Measurements from ENCODE around the gene NWD2. TPM values are rescaled to one million over a fixed set of nuclear protein-coding genes. Genes with fewer than 3 reads are reported as not detected.

Gene NWD2
- total and polyA plus RNA-seq, 2 donors from 2014 or later: not detected

DNA sequence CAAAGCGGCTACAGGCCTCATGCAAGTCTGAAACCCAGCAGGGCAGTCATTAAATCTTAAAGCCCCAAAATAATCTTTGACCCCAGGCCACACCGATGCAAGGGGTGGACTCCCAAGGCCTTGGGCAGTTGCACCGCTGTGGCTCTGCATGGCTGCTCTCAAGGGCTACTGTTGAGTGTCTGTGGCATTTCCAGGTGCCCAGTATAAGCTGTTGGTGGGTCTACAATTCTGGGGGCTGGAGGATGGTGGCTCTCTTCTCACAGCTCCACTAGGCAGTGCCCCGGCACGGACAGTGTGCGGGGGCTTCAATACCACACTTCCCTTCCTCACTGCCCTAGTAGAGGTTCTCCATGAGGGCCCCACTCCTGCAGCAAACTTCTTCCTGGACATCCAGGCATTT, 60.1 kb downstream of the NWD2 start:
- Histone ChIP-seq H3K9me3 (ENCODE audit: control insufficient read depth in 2 of 3, insufficient read depth in 1 of 3, low read length in 3 of 3) (peaks cover 0 to 4% (median 0%) of the 10 kb centered on the region in 3 donors), H3K36me3 (ENCODE audit: control insufficient read depth in 2 of 3, insufficient read depth in 3 of 3, low read length in 3 of 3) (no peaks in the 10 kb centered on the region), H3K4me1 (ENCODE audit: control insufficient read depth in 2 of 3, insufficient read depth in 2 of 3, low read depth in 1 of 3, low read length in 3 of 3) (no peaks in the 10 kb centered on the region), H3K9ac (ENCODE audit: low read length in 3 of 3) (no peak overlapping the region), H3K27me3 (ENCODE audit: control insufficient read depth, insufficient read depth, low read length) (no peaks in the 10 kb centered on the region), H3K27ac (ENCODE audit: low read depth in 2 of 2, low read length in 2 of 2) (no peak overlapping the region), H3K4me3 (ENCODE audit: low read length in 3 of 3) (no peak overlapping the region)
- intact Hi-C loops (cut with DNase I): no loop called here
- TF ChIP-seq, protein P1, sequence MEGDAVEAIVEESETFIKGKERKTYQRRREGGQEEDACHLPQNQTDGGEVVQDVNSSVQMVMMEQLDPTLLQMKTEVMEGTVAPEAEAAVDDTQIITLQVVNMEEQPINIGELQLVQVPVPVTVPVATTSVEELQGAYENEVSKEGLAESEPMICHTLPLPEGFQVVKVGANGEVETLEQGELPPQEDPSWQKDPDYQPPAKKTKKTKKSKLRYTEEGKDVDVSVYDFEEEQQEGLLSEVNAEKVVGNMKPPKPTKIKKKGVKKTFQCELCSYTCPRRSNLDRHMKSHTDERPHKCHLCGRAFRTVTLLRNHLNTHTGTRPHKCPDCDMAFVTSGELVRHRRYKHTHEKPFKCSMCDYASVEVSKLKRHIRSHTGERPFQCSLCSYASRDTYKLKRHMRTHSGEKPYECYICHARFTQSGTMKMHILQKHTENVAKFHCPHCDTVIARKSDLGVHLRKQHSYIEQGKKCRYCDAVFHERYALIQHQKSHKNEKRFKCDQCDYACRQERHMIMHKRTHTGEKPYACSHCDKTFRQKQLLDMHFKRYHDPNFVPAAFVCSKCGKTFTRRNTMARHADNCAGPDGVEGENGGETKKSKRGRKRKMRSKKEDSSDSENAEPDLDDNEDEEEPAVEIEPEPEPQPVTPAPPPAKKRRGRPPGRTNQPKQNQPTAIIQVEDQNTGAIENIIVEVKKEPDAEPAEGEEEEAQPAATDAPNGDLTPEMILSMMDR (IDR thresholded peaks at IDR 0.05; ENCODE audit: borderline replicate concordance, extremely low read depth, insufficient read depth): no peak
- FAIRE-seq (no peak), DNase-seq (peak in 1 of 5 donors; percentile 53)

DNA sequence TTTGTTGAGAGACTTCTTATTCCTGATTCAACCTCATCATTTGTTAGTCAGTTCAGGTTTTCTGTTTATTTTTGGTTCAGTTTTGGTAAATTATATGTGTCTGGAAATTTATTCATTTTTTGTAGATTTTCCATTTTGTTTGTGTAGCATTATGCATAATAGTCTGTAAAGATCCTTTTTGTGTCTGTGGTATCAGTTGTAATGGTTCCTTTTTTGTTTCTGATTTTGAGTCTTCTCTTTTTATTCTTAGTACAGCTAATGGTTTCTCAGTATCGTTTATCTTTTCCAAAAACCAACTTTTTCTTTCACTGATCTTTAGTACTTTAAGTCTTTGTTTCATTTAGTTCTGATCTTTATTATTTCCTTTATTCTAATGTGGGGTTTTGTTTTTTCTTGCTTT, 61.4 kb downstream of the NWD2 start:
- Histone ChIP-seq H3K4me1 (ENCODE audit: control insufficient read depth in 2 of 3, insufficient read depth in 2 of 3, low read depth in 1 of 3, low read length in 3 of 3) (no peaks in the 10 kb centered on the region), H3K9ac (ENCODE audit: low read length in 3 of 3) (no peak overlapping the region), H3K9me3 (ENCODE audit: control insufficient read depth in 2 of 3, insufficient read depth in 1 of 3, low read length in 3 of 3) (peaks cover 0 to 4% (median 0%) of the 10 kb centered on the region in 3 donors), H3K27me3 (ENCODE audit: control insufficient read depth, insufficient read depth, low read length) (no peaks in the 10 kb centered on the region), H3K36me3 (ENCODE audit: control insufficient read depth in 2 of 3, insufficient read depth in 3 of 3, low read length in 3 of 3) (no peaks in the 10 kb centered on the region), H3K4me3 (ENCODE audit: low read length in 3 of 3) (no peak overlapping the region), H3K27ac (ENCODE audit: low read depth in 2 of 2, low read length in 2 of 2) (no peak overlapping the region)
- FAIRE-seq (peak; percentile 33), DNase-seq (no peak)
- intact Hi-C loops (cut with DNase I): no loop called here
- TF ChIP-seq, protein P1 (IDR thresholded peaks at IDR 0.05; ENCODE audit: borderline replicate concordance, extremely low read depth, insufficient read depth): no peak

DNA sequence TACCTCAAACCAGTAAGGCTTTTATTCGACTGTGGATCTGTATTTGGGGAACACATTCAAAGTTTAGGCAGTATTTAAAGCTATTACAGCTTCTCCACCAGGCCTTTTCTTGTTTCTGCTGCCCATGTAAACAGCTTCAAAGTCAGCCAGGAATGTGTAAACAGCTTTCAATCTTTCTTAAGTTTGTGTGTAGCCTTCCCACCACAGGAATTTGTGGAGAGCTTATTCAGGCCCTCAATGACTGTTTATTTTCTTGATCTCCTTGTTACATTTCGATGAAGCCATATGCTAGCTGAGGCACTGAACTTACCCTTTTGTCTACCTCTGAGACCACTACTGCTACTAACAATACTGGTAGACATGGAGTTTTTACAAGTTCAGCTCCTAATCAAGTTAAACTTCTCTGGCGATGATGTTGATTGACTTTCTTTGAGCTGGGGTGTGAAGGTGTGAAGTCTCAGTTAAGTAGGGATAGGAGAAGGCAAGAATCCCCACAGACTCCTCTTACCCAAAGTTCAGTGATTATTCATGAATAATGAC, 72.6 kb downstream of the NWD2 start:
- intact Hi-C loops (cut with DNase I): no loop called here
- FAIRE-seq (no peak), DNase-seq (no peak)
- Histone ChIP-seq H3K4me1 (ENCODE audit: control insufficient read depth in 2 of 3, insufficient read depth in 2 of 3, low read depth in 1 of 3, low read length in 3 of 3) (no peaks in the 10 kb centered on the region), H3K4me3 (ENCODE audit: low read length in 3 of 3) (no peak overlapping the region), H3K27ac (ENCODE audit: low read depth in 2 of 2, low read length in 2 of 2) (no peak overlapping the region), H3K9ac (ENCODE audit: low read length in 3 of 3) (no peak overlapping the region), H3K9me3 (ENCODE audit: control insufficient read depth in 2 of 3, insufficient read depth in 1 of 3, low read length in 3 of 3) (peaks cover 0 to 6% (median 0%) of the 10 kb centered on the region in 3 donors), H3K27me3 (ENCODE audit: control insufficient read depth, insufficient read depth, low read length) (no peaks in the 10 kb centered on the region), H3K36me3 (ENCODE audit: control insufficient read depth in 2 of 3, insufficient read depth in 3 of 3, low read length in 3 of 3) (no peaks in the 10 kb centered on the region)
- TF ChIP-seq, protein P1 (IDR thresholded peaks at IDR 0.05; ENCODE audit: borderline replicate concordance, extremely low read depth, insufficient read depth): no peak

All from kidney (tissue), 14 donors.